Renal pelvis (tissue), 4 donors: ENCODE measurements around the gene TSACC. TPM values are rescaled to one million over a fixed set of nuclear protein-coding genes. Genes with fewer than 3 reads are reported as not detected.
"Not testable (repeated sequence)": the region's sequence is repeated elsewhere in the genome, so short reads cannot be mapped to it uniquely, and the experiment has no call there.

Source experiments
- DNase-seq: peaks from one replicate; pipeline ENCODE4 v3.0.0-alpha.2; 2013
- polyA plus RNA-seq, 3 donors: library from polyadenylated mRNA; unstranded; fragments of 120-200 nt; gene quantifications; one replicate each; pipeline ENCODE4 v1.2.1, GENCODE V29; 2013; ENCODE audit not compliant: insufficient read length in 3 of 3

Gene TSACC
- polyA plus RNA-seq, 3 donors: 0.97 to 2.0 (median 1.3) TPM

DNA sequence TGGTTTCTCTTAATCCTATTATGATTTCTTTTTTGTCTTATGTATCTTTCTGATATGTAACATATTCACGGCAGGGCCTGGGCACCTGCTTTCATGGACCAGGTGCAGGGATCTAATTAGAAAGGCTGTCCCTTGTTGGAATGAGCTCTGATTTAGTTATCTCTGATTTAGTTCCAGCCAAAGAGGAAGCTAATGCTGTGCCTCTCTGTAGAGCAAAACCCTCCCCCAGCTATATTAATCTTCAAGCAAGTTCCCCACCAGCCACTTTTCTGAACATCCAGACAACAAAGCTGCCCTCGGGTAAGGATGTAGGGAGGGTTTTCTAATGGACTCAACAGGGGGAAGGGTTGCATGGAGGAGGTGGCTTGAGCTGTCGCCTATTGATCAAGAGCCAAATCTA is 6.1 kb downstream of the TSACC start:
- DNase-seq: no peak

DNA sequence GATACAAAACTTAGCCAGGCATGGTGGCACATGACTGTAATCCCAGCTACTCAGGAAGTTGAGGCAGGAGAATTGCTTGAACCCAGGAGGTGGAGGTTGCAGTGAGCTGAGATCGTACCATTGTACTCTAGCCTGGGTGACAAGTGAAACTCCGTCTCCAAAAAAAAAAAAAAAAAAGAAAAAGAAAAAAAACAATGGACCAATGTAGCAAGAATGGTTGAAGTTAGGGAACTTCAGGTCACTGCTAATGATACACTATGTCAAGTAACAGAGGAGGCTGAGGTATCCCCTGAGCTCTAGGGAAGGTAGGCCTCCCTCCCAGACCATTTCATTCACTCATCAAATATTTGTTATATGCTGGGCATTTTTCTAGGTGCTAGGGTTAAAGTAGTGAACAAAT is 7.7 kb downstream of the TSACC start:
- not testable (repeated sequence) for DNase-seq

DNA sequence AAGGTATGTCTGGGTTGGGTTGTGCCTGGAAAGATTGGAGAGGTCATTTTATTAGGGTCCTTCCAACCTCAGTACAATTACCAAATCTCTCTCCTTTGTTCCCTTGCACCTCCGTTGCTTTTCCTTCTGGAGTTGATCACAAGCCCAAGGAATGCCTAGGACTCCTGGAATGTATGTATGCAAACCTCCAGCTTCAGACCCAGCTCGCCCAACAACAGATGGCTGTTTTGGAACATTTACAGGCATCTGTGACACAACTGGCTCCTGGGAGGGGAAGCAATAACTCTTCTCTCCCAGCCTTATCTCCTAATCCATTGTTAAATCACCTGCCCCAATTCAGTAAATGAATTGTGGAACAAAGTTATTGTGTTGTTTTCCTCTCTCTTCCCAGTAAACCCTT is 8.3 kb downstream of the TSACC start:
- DNase-seq: no peak

DNA sequence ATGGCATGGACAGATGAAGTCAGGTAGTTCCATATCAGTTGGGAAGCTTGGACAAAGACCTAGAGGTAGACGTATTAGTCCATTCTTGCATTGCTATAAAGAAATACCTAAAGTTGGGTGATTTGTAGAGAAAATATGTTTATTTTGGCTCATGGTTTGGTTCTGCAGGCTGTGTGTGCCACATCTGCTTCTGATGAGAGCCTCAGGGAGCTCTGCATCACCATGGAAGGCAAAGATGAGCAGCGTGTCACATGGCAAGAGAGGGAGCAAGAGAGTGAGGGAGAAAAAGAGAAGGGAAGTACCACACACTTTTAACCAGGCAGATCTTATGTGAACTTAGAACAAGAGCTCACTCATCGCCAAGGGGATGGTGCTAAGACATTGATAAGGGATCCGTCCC is 9.0 kb downstream of the TSACC start:
- DNase-seq: no peak

DNA sequence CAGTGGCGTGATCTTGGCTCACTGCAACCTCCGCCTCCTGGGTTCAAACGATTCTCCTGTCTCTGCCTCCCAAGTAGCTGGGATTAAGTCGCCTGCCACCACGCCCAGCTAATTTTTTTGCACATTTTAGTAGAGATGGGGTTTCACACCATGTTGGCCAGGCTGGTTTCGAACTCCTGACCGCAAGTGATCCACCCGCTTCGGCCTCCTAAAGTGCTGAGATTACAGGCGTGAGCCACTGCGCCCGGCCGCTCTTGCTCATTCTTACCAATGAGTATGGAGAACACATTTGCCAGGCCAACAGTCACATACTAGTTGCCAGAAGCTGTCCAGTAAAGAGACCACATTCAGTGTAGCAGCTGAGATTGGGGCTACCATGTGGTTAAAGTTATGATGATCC is 14.2 kb downstream of the TSACC start:
- DNase-seq: not testable (repeated sequence)

DNA sequence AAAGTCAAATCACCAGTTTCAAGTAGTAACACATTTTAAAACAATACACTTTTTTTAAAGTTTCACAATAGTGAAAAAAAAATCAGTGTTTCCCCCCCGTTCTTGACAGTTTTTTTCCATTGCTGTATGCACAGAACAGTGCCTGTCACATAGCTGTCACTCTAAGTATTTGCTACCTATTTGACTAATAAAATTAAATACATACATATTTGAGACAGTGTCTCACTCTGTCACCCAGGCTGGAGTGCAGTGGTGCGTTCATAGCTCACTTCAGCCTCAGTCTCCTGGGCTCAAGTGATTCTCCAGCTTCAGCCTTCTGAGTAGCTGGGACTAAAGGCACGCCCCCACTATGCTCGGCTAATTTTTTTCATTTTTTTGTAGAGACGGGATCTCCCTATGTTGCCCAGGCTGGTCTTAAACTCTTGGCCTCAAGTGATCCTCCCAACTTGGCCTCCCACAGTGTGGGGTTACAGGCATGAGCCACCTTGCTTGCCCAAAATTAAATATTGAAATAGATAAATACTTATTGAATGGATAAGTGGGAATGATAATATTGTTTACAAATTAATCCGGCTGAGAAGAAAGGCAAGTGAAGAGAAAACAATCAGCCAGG is 18.0 kb downstream of the TSACC start:
- no peak for DNase-seq

DNA sequence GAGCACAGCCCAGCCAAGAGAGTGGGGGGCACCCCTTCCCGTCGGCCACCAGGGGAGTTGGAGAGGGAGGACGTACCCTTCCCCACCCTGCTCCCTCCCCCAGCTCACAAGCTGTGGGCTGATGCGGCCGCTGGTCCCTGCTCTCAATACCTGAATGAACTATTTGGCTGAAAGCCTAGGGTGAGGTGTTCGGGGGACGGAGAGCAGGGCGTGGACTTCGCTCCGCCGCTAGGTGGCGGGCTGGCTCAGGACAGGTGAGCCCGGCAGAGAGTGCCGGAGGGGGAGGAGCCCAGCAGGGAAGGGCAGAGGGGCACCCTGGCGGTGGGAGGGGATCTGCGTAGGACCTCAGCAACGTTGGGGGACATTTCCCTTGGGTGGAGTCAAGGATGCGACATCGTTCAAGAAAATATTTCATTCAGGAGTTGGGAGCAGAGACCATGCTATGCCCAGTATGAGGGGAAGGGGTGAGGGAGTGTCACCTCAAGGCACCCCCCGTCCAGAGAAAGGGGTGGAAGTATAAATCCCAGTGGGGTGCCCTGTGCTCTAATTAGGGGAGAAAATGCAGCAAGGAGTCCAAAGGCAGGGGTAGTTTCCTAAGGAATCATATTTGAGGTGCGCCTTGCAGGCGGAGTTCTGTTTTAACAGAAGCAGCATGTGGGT is 18.7 kb downstream of the TSACC start:
- DNase-seq: peak; percentile 43

DNA sequence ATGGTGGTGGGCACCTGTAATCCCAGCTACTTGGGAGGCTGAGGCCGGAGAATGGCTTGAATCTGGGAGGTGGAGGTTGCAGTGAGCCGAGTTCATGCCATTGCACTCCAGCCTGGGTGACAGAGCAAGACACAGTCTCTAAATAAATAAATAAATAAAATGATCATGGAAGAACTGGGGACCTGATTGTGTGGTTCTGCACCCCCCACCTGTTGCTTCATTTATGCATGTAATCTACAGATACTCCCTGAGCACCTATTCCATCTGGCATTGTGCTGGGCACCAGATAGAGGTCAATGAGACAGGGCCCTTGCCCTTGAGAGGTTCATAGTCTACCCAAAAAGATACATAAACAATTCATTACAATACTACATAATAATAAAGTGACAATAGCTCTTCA is 19.7 kb downstream of the TSACC start:
- no peak for DNase-seq

DNA sequence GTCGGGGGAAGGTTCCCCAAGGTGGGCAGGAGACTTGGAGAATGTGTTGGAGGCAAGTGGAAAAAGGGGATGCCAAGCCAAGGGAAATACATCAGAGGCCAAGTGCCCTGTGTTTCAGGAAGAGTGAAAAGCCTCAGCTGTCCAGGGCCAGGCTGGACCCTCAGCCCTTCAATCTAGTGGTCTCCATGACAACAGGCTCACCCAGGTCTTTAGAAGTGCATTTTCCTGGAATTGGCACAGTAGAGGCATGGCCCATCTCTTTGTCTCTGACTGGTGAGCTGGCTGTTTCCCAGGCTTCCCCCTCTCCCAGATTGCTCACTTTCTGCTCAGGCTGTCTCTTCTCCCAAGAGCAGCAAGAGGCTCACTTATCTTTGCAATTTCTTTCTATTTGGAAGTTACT is 20.3 kb downstream of the TSACC start:
- DNase-seq: no peak

DNA sequence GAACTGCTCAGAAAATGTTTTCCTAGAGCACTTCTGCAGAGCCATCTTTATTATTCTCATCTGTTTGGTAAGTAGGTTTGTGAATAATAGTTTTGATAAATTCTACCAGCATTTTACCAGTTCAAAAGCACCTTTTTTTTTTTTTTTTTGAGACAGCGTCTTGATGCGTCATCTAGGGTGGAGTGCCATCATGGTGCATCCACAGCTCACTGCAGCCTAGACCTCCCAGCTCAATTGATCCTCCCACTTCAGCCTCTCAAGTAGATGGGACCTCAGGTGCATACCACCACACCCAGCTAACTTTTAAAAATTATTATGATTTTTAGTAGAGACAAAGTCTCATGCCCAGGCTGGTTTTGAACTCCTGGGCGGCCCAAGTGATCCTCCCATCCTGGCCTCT is 20.9 kb downstream of the TSACC start:
- no peak for DNase-seq

DNA sequence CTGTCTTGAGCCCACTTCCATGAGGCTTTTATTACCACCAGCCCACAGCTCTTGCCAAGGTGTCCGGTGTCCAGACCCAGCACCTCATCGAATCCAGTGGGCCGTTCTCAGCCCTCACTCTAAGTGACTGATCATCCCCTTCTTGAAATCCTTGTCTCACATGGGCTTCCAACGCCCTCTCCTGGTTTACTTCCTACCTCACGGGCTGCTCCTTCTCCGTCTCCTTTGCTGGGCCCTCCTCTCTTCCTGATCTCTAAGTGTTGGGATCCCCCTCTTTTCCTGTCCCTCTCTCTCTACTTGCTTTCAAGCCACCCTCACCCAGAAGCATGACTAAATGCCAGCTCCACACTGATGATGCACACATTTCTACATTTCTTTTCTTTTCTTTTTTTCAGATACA is 21.6 kb downstream of the TSACC start:
- DNase-seq: no peak

DNA sequence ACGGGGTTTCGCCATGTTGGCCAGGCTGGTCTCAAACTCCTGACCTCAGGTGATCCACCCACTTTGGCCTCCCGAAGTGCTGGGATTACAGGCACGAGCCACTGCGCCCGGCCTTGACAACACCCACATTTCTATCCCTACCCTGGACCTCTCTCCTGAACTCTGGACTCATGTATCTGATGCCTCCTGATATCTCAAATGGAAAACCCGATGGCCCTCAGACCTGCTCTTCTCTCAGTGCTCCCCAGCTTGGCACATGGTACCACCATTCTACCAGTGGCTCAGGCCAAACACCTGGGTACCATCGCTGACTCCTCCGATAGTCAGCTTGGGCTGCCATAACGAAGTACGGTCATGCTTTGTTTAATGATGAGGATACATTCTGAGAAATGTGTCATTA is 22.2 kb downstream of the TSACC start:
- no peak for DNase-seq

DNA sequence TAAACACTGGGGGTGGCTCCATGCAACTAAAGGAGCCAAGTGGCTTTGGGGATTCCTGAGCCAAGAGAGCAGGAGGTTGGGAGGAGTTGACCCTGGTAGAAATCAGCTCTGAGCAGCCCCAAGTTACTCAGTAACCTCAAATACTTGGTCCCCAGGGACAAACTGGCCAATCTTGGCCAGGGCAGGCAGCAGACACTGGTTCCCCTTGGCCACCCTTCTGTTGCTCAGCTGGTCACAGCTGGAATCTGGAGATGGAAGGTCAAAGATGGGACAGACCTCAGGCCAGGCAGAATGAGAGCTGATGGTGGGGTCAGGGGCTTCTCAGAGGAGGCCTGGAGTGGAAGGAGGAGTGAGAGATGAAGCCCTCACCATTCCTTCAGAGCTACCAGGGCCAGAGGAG is 27.4 kb downstream of the TSACC start:
- no peak for DNase-seq

DNA sequence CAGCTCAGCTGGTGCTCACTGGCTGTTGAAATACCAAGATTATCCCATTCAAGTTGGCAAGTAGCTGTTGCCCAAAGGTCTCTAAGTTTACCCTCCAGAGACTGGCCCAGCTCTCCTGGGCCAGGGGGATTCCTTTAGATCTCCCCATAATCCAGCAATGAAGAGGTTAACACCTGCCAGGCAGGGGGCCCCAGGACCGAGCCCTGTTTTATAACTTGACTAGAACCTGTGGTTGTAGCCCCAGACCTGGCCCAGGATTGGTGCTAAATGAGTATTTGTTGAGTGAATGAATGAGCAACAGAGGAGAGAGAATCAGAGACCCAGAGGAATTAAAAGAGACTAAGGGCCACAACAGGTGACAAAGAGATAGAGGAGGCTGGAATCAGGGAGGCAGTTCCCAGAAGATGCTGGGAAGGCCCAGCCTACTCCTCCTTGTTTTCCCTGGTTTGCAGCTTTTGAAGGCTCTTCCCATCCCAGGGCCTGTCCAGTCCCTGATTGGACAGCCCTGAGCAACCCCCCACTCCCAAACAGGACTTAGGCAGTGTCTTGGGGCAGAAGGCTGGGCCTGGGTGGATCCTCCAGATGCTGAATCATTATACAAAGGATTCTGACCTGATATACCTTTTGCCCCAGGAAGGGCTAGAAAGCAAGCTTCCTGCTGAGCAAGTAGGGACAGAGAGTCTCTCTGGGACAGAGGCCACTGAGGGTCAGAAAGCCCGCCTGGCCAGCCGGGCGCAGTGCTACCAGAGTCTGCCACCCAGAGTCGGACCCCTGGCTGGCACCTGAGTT is 28.2 kb downstream of the TSACC start:
- no peak for DNase-seq

DNA sequence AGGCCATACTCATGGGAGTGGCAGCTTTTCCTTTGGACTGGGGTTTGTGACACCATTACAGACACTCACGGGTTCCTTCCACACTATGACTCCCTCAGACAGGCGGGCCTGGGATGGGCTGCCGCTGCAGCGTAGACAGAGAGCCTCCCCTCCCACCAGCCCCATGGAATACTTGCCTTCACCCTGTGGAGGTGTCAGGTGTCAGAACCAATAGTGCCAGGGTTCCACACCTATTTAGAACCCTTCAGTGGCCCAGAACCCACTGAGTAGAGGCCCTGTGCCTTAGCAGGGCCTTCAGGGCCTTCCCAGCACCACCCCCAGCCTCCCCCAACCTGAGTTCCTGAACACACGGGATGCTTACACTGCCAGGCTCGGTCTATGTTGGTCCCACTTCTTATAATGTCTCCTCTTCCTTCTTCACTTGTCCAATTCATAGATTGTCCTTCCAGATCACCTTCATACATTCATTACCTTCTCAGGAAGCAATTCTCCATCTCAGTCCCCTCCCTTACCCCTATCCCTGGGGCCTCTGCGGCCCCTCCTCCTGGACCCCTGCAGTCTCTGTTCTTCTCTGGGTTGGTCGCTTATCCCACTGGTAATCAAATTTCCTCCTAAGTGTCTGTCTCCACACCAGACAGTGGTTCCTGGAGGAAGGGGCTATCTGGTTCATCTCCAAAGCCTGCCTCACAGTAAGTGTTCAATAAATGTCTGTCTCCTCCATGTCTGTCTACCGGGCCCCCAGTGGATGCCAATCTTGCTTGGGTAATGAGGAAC is 29.2 kb downstream of the TSACC start:
- DNase-seq: no peak

DNA sequence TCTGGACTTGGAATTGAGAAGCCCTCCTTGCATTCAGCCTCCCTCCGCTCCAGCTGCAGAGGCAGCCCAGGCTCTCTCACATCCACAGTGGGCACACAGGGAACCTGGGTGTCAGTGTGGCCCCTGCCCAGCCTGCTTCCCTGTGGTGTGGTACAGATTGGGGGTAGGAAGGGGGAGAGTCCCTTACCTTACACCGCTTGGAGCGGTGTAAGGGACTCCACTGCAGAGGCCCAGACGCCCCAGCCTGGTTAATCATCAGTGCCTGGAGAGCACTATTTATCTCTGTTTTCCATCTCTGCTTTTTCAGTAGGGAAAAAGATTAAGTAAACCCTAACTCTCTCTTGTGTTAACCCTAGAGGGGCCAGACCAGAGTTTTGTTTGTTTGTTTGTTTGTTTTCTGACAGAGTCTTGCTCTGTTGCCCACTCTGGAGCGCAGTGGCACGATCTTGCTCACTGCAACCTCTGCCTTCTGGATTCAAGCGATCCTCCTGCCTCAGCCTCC is 29.9 kb downstream of the TSACC start:
- no peak for DNase-seq

DNA sequence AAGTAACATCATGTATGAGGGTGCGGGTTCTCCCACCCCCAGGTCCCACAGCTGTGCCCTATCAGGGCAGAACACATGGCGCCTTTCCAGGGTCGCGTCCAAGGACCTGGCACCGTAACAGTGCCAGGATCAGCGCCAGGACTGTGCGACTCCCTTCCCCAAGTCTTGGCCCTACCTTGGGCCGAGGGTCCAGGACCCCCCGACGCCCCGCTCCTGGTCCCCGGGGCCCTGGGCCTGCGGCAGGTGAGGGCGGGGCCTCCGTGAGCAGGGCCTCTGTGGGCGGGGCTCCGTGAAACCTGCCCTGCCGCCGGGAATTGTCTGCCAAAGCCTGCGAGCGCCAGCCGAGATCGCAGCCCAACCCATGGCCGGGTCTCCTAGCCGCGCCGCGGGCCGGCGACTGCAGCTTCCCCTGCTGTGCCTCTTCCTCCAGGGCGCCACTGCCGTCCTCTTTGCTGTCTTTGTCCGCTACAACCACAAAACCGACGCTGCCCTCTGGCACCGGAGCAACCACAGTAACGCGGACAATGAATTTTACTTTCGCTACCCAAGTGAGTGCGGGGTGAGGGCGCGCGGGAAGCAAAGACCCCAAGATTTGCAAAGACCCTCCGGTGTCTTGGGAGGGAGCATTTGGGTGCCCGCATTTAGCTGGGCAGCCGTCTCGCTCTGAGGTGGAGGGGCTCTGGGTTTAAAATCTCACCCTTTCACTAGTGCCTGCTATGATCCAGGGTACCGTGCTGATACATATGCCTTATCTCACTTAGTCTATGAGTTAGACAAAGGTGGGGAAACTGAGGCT is 30.8 kb downstream of the TSACC start, which contains the start of gene RHBG:
Gene RHBG, plus strand, starts transcription at position 323 of the 796 bp plus-strand sequence. Its CDS starts 39 bp downstream, at position 362.
- no peak for DNase-seq

DNA sequence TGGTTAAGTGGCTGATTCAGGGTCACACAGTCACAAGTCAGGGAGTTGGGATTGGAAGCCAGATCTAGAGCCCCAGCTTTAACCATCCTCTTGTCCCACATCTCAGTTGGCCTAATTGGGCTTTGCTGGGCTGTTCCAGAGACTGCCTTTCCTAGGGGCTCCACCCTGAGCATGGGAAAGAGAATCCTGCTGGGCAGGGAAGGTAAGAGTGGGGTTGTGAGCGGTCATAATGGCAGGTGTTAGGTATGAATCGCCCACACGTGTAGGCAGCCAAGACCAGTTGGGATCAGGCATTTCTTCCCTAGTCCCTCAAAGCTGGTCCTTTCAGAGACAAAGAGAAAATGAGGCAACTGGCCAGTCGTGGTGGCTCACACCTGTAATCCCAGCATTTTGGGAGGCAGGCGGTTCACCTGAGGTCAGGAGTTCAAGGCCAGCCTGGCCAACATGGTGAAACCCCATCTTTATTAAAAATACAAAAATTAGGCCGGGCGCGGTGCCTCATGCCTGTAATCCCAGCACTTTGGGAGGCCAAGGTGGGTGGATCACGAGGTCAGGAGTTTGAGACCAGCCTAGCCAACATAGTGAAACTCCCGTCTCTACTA is 31.5 kb downstream of the TSACC start:
- DNase-seq: not testable (repeated sequence)

DNA sequence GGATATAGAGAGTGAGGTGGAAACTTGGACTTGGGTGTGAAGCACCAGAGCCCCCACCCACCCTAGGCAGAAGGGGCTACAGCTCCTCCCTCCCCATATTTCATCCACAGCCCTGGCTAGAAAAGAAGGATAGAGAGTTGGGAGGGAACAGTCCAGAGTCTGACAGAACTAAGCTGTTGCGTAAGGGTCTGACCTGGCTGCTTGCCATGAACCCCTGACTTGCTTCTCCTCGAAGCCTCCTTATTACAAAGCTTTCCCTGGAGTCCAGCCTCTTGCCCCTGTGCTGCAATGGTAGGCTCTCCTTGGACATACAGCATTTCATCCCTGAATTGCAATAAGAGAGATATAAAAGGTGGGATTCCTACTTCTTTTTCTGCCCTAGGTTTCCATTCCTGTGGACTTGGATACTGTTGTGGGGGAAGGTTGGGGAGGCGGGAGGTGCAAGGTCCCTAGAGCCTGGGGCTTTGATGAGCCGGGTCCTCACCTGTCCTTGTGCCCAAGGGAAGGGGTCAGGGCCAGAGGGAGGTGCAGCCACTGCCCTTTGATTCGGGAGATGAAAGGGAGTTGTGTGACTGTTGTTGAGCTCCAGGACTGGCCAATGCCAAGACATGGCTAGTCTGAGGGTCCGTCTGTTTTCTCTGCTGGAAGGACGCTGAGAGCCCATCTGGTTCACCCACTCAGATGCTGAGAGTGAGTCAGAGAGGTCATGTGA is 33.4 kb downstream of the TSACC start:
- DNase-seq: peak; percentile 69

DNA sequence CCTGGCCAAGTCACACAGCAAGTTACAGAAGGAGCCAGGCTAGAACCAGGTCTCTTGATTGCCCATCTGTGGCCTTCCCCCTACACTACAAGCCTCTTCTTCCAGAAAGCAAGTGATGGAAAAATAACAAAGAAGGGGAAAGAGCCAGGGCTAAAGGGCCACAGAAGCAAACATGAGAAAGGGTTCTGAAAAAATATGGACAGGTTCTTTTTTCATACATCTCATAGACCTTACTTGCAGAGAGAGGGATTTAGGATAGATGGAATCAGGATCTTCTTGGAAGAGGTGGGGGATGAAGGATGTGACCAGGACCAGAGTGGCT is 33.9 kb downstream of the TSACC start:
- no peak for DNase-seq
